Loucy (cell line): Measurements from ENCODE around the gene GULP1.

Source experiments
- EZH2phosphoT487 ChIP-seq: fragments of 200-600 bp; IDR thresholded peaks from 2 replicates; pipeline ENCODE4 v1.6.1; 2018; ENCODE audit warnings: antibody characterized with exemption, mild to moderate bottlenecking, moderate library complexity, borderline replicate concordance
- TF ChIP-seq, protein P1 (sequence below): fragments of 200-600 bp; sonication (generic); conservative IDR thresholded peaks from 2 replicates; pipeline ENCODE4 v1.5.1; 2014; ENCODE audit warnings: mild to moderate bottlenecking, antibody characterized with exemption, low read length

GRCh38 chr2:188571543-188572303, 280.0 kb downstream of the GULP1 start:
- TF ChIP-seq, protein P1, sequence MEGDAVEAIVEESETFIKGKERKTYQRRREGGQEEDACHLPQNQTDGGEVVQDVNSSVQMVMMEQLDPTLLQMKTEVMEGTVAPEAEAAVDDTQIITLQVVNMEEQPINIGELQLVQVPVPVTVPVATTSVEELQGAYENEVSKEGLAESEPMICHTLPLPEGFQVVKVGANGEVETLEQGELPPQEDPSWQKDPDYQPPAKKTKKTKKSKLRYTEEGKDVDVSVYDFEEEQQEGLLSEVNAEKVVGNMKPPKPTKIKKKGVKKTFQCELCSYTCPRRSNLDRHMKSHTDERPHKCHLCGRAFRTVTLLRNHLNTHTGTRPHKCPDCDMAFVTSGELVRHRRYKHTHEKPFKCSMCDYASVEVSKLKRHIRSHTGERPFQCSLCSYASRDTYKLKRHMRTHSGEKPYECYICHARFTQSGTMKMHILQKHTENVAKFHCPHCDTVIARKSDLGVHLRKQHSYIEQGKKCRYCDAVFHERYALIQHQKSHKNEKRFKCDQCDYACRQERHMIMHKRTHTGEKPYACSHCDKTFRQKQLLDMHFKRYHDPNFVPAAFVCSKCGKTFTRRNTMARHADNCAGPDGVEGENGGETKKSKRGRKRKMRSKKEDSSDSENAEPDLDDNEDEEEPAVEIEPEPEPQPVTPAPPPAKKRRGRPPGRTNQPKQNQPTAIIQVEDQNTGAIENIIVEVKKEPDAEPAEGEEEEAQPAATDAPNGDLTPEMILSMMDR: no peak
- TF ChIP-seq EZH2phosphoT487: no peak
